Measurements from ENCODE around the gene CDH4. TPM values are rescaled to one million over a fixed set of nuclear protein-coding genes. Genes with fewer than 3 reads are reported as not detected.

The CDH4 gene
- total RNA-seq, 1 experiment from 2014 or later: 5.3 TPM

GRCh38 chr20:61922411-61922810 is 670.4 kb downstream of the CDH4 start:
- TF ChIP-seq GRHL2 (CRISPR knock-in tag; IDR thresholded peaks at IDR 0.05; ENCODE audit: insufficient replicate concordance, severe bottlenecking): no peak
- no peak for TF ChIP-seq MAX (CRISPR knock-in tag; IDR thresholded peaks at IDR 0.05)
- TF ChIP-seq RORB (CRISPR knock-in tag; IDR thresholded peaks at IDR 0.05): no peak
- POLR2A ChIA-PET: no interaction called here
- CTCF ChIA-PET: no interaction called here
- no peaks in the 10 kb centered on the region for H3K36me3 Mint-ChIP-seq
- ATAC-seq (no peak), DNase-seq (ENCODE audit: low spot score) (no peak)
- no peaks in the 10 kb centered on the region for H3K4me1 Mint-ChIP-seq
- H3K27ac Mint-ChIP-seq: peak overlapping the region; percentile 79; the same call in 1 of the 2 replicates
- H3K4me3 Mint-ChIP-seq: no peak overlapping the region
- H3K9me3 Mint-ChIP-seq: no peaks in the 10 kb centered on the region
- no peaks in the 10 kb centered on the region; the same call in none of the 2 replicates for H3K27me3 Mint-ChIP-seq (ENCODE audit: low read depth)

GRCh38 chr20:61922936-61923335 is 670.9 kb downstream of the CDH4 start:
- ChIA-PET CTCF (interaction anchor here (1.3 kb wide), 1 partner anchor 36 kb away, joined by 3 read pairs; no protein-coding TSS in a partner anchor), POLR2A (no interaction called here)
- Mint-ChIP-seq H3K27ac (no peak overlapping the region; the same call in 1 of the 2 replicates), H3K36me3 (no peaks in the 10 kb centered on the region), H3K27me3 (ENCODE audit: low read depth) (no peaks in the 10 kb centered on the region; the same call in none of the 2 replicates), H3K9me3 (no peaks in the 10 kb centered on the region), H3K4me1 (no peaks in the 10 kb centered on the region), H3K4me3 (no peak overlapping the region)
- DNase-seq (ENCODE audit: low spot score) (no peak), ATAC-seq (no peak)
- TF ChIP-seq ATF3 (CRISPR knock-in tag; conservative IDR thresholded peaks at IDR 0.05) (no peak), RELA (CRISPR knock-in tag; IDR thresholded peaks at IDR 0.05; ENCODE audit: borderline replicate concordance) (no peak), ZBTB43 (CRISPR knock-in tag; IDR thresholded peaks at IDR 0.05) (no peak), ZBTB21 (CRISPR knock-in tag; IDR thresholded peaks at IDR 0.05; ENCODE audit: borderline replicate concordance) (no peak), FOXP4 (CRISPR knock-in tag; IDR thresholded peaks at IDR 0.05) (no peak), SP1 (CRISPR knock-in tag; conservative IDR thresholded peaks at IDR 0.05) (no peak), ETV6 (CRISPR knock-in tag; IDR thresholded peaks at IDR 0.05) (no peak), SMAD4 (CRISPR knock-in tag; IDR thresholded peaks at IDR 0.05) (no peak), ZNF317 (CRISPR knock-in tag; IDR thresholded peaks at IDR 0.05; ENCODE audit: borderline replicate concordance, low read depth) (no peak), ZNF232 (CRISPR knock-in tag; IDR thresholded peaks at IDR 0.05) (no peak), CDX4 (CRISPR knock-in tag; IDR thresholded peaks at IDR 0.05; ENCODE audit: borderline replicate concordance) (no peak), ZNF532 (CRISPR knock-in tag; IDR thresholded peaks at IDR 0.05; ENCODE audit: borderline replicate concordance) (no peak), ZNF416 (CRISPR knock-in tag; IDR thresholded peaks at IDR 0.05) (no peak), E2F4 (CRISPR knock-in tag; IDR thresholded peaks at IDR 0.05; ENCODE audit: borderline replicate concordance, low read depth) (no peak), ZNF121 (CRISPR knock-in tag; IDR thresholded peaks at IDR 0.05) (no peak), ATF6 (CRISPR knock-in tag; IDR thresholded peaks at IDR 0.05) (no peak)
